Ovary (tissue), 9 donors: ENCODE results near the gene TNRC6C. TPM values are rescaled to one million over a fixed set of nuclear protein-coding genes. Genes with fewer than 3 reads are reported as not detected.

ENCODE experiments used
- DNase-seq, 5 donors: peaks; one replicate each; pipeline ENCODE4 v3.0.0-alpha.2; 2019 to 2020
- H3K27ac ChIP-seq, 2 donors: fragments of 200-600 bp; one replicate each; pipeline versions ENCODE4 v1.5.1 to v1.8.0; 2019 to 2022
- H3K27me3 ChIP-seq: fragments of 200-600 bp; one replicate; pipeline ENCODE4 v1.8.0; 2022
- H3K36me3 ChIP-seq: fragments of 200-600 bp; sonication (generic); one replicate; pipeline ENCODE4 v1.5.1; 2019
- H3K4me1 ChIP-seq: one replicate; pipeline ENCODE4 v1.8.1; 2013; ENCODE audit warnings: mild to moderate bottlenecking, moderate library complexity; ENCODE audit not compliant: insufficient read depth
- H3K4me3 ChIP-seq: fragments of 200-600 bp; sonication (generic); one replicate; pipeline ENCODE4 v1.5.1; 2017
- H3K9me3 ChIP-seq, 2 donors: fragments of 200-600 bp in 1 of 2; sonication (generic) in 1 of 2; one replicate each; pipeline versions ENCODE4 v1.5.1 to v1.8.1; 2013 to 2019; ENCODE audit warnings: mild to moderate bottlenecking in 1 of 2, moderate library complexity in 1 of 2
- EP300 ChIP-seq: sonication (generic); formaldehyde crosslinking; IDR thresholded peaks from one replicate; pipeline ENCODE4 v1.6.1; 2017; ENCODE audit warnings: antibody characterized with exemption
- POLR2A ChIP-seq: fragments of 450-650 bp; IDR thresholded peaks from one replicate; pipeline ENCODE4 v1.6.1; 2017; ENCODE audit warnings: antibody characterized with exemption, mild to moderate bottlenecking, moderate library complexity
- WGBS, 3 donors: extraction: QIAGEN DNeasy Blood & Tissue Kit in 1 of 3; methylation state at CpG; one replicate each; pipeline versions ENCODE4 v1.1.5 to v1.1.7; 2013 to 2017; 5-methylcytosine and 5-hydroxymethylcytosine counted together
- intact Hi-C, 4 donors: fragments of 100-400 bp; cut with DNase I; formaldehyde crosslinking; loops; one replicate each; pipeline versions ENCODE4 v1.11.0 to v1.15.1; 2022 to 2023
- polyA plus RNA-seq, 2 donors: library from polyadenylated mRNA; stranded (reverse); fragments of 200-250 nt in 1 of 2; fragments of 350-450 nt in 1 of 2; fragmentation: Illumina TruSeq in 1 of 2; extraction: RNeasy Lipid Tissue Mini Kit (QIAGEN cat#74804) in 1 of 2; gene quantifications; one replicate each; pipeline ENCODE4 v1.2.3, GENCODE V29; 2013 to 2014
- total RNA-seq, 7 donors: library from RNA; depleted of rRNA in 2 of 7; stranded (reverse); fragments of >200 nt in 2 of 7; fragmentation: NEBNext Ultra II Directional in 3 of 7; extraction: Animal tissue kit (Norgen Biotek cat#: 25700) in 3 of 7; gene quantifications; one replicate each; pipeline versions ENCODE4 v1.1.0 to v1.2.4, GENCODE V29; 2016 to 2023
- TF ChIP-seq, protein P1 (sequence below), 3 donors: fragments of 450-650 bp in 2 of 3; fragments of 200-600 bp in 1 of 3; IDR thresholded peaks; one replicate each; pipeline versions ENCODE4 v1.5.1 to v1.8.0; 2016 to 2022; ENCODE audit warnings: antibody characterized with exemption in 3 of 3, mild to moderate bottlenecking in 1 of 3
- donor health status: DM: no; HTN: no; CAD: no; lungs with moderate emphysema.
- donor health status: DM: no; HTN: no; CAD: no.
- donor health status: Bipolar disorder and iron deficiency.
- donor health status: DM: yes; HTN: yes; CAD: no.
- donor health status: DM: no; HTN: no; CAD: no.
- donor health status: DM: yes; HTN: yes; CAD: no.

Gene TNRC6C
- total and polyA plus RNA-seq, 9 donors, result 8.7 to 45.3 (median 32.5) TPM

DNA sequence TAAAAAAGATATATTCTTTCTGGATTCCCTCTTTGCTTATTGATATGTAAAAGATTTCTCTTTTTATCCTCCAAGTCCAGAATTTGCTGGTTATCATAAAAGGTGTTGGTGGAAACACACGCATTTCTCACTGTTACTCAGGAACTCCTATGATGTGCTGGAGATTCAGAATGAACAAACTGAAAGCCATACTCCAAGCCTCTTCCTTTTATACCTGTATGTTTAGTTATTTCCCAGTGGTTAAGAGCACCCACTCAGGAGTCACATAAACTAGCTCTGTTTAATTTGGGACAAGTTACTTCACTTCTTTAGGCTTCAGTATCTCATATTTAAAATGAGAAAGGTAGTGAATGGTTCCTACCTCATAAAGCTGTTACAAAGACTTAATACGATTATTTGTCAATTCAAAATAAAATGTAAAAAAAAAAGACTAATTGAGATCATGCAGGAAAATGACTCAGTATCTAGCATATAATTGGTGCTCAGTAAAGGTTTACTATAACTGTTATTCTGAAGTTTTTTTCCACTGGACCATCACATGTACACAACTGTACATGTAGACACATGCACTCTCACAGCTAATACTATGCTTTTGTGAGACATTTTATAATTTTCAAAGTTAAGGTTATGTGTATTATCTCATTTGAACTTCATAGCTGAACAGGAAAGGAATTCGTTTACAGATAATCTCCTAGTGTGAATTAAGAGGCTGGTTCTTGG lies 47.1 kb downstream of the TNRC6C start:
- no peaks in the 10 kb centered on the region for H3K9me3 ChIP-seq
- WGBS, 3 donors, result 85 to 94% (median 87%) methylated on average over 3 of the region's 3 CpGs
- no peak for TF ChIP-seq EP300
- no peak for TF ChIP-seq POLR2A
- TF ChIP-seq, protein P1, sequence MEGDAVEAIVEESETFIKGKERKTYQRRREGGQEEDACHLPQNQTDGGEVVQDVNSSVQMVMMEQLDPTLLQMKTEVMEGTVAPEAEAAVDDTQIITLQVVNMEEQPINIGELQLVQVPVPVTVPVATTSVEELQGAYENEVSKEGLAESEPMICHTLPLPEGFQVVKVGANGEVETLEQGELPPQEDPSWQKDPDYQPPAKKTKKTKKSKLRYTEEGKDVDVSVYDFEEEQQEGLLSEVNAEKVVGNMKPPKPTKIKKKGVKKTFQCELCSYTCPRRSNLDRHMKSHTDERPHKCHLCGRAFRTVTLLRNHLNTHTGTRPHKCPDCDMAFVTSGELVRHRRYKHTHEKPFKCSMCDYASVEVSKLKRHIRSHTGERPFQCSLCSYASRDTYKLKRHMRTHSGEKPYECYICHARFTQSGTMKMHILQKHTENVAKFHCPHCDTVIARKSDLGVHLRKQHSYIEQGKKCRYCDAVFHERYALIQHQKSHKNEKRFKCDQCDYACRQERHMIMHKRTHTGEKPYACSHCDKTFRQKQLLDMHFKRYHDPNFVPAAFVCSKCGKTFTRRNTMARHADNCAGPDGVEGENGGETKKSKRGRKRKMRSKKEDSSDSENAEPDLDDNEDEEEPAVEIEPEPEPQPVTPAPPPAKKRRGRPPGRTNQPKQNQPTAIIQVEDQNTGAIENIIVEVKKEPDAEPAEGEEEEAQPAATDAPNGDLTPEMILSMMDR (IDR thresholded peaks at IDR 0.05), result no peak
- intact Hi-C loops, result no loop called here
- no peak overlapping the region for H3K4me3 ChIP-seq
- no peaks in the 10 kb centered on the region for H3K36me3 ChIP-seq
- DNase-seq, result no peak
- no peaks in the 10 kb centered on the region for H3K27me3 ChIP-seq
- H3K4me1 ChIP-seq, result no peaks in the 10 kb centered on the region
- no peak overlapping the region for H3K27ac ChIP-seq

DNA sequence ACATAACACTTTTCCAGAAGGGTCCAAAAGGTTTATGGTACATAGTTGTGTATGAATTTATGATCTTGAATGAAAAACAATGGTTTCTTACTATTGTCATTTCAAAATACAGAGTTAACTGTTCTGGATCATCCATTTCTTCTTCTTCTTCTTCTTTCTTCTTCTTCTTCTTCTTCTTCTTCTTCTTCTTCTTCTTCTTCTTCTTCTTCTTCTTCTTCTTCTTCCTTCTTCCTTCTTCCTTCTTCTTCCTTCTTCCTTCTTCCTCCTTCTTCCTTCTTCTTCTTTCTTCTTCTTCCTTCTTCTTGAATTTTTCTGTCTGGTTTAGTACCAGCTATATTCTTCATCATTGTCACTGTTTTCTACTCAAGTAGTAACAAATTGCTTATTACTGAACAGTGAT lies 47.8 kb downstream of the TNRC6C start:
- H3K27me3 ChIP-seq, result no peaks in the 10 kb centered on the region
- no peak overlapping the region for H3K27ac ChIP-seq
- no peaks in the 10 kb centered on the region for H3K4me1 ChIP-seq
- TF ChIP-seq, protein P1 (IDR thresholded peaks at IDR 0.05), result no peak
- TF ChIP-seq POLR2A (no peak), EP300 (no peak)
- DNase-seq, result no peak
- H3K4me3 ChIP-seq, result no peak overlapping the region
- no peaks in the 10 kb centered on the region for H3K9me3 ChIP-seq
- intact Hi-C loops, result no loop called here
- no peaks in the 10 kb centered on the region for H3K36me3 ChIP-seq

DNA sequence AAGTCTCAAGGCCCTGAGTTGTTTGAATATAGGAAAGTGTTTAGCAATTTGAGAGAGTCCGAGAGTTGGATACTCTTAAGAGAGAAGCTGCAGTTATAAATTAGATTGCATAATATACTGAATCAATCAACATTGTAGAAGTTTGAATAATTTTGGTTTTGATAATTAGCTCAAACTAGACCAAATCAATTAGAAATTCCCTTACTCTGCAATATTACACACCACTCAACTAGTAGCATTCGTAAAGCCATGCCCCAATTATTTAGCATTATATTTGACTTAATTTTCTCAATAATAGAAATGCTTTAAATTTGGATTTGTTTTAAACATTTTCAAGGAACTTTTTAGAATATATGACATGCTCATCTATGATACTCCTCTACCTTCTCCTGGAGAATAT lies 49.1 kb downstream of the TNRC6C start:
- Histone ChIP-seq H3K36me3 (no peaks in the 10 kb centered on the region), H3K27ac (no peak overlapping the region), H3K9me3 (no peaks in the 10 kb centered on the region), H3K4me1 (no peaks in the 10 kb centered on the region), H3K4me3 (no peak overlapping the region), H3K27me3 (no peaks in the 10 kb centered on the region)
- no peak for DNase-seq
- TF ChIP-seq POLR2A, result no peak
- TF ChIP-seq, protein P1 (IDR thresholded peaks at IDR 0.05), result no peak
- no peak for TF ChIP-seq EP300
- intact Hi-C loops, result no loop called here
- WGBS, 3 donors, result 97 to 98% (median 98%) methylated on average over 2 of the region's 2 CpGs

DNA sequence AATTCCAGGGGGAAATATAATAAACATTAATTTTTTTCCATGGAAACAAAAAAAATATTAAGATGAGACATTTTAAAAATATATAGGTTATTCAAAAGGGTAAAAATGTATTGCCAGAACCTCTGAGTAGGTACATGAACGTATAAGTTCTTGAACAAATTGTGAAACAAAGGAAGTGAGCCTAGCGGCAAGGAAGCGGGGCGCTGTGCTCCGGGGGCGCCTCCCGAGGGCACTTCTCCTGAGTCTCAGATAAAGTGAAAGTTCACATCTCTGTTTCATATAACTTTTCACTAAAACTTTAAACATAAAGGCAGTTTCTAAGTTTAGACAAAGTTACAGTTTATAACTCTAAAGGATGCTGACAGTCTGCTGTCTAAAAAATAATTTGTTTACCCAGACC lies 52.3 kb downstream of the TNRC6C start:
- WGBS, 3 donors, result 80 to 83% (median 81%) methylated on average over 7 of the region's 7 CpGs
- intact Hi-C loops, result loop anchor here in 2 of 4 donors (5.0 to 10.0 kb wide), 2 partner anchors 466 to 468 kb away; no protein-coding TSS in a partner anchor
- Histone ChIP-seq H3K36me3 (no peaks in the 10 kb centered on the region), H3K4me1 (no peaks in the 10 kb centered on the region), H3K4me3 (no peak overlapping the region), H3K27ac (no peak overlapping the region), H3K9me3 (no peaks in the 10 kb centered on the region), H3K27me3 (no peaks in the 10 kb centered on the region)
- DNase-seq, result no peak
- no peak for TF ChIP-seq EP300

DNA sequence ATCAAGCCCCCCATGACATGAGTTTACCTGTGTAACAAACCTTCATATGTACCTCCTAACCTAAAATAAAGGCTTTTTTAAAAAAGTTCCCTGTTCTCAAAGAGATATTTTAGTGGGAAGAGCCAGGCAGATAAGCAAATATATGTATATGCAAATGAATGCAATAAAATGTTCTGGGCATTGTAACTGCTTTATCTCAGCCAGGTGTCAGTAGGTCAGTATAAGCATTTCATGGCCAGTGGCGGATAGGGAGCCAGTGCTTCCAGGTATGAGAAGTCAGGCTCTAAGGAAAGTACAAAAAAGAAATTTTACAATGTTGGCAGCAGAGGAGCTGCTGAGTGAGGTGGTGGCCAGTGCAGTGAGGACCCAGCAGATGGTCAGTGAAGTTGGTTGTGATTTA lies 53.9 kb downstream of the TNRC6C start:
- Histone ChIP-seq H3K36me3 (no peaks in the 10 kb centered on the region), H3K27me3 (no peaks in the 10 kb centered on the region), H3K27ac (no peak overlapping the region), H3K4me1 (no peaks in the 10 kb centered on the region), H3K9me3 (no peaks in the 10 kb centered on the region), H3K4me3 (no peak overlapping the region)
- no peak for TF ChIP-seq POLR2A
- no peak for TF ChIP-seq EP300
- TF ChIP-seq, protein P1 (IDR thresholded peaks at IDR 0.05), result no peak
- 93% methylated on average over 1 of the region's 1 CpG for WGBS, 3 donors
- DNase-seq, result no peak
- intact Hi-C loops, result loop anchor here in 2 of 4 donors (5.0 to 10.0 kb wide), 2 partner anchors 468 to 470 kb away; no protein-coding TSS in a partner anchor
